DMS79 (cell line): Measurements from ENCODE around the gene KNCN.

Source experiments
- DNase-seq: peaks from one replicate; lab custom pipeline; 2025; lab: John Stamatoyannopoulos, UW

The KNCN gene

DNA sequence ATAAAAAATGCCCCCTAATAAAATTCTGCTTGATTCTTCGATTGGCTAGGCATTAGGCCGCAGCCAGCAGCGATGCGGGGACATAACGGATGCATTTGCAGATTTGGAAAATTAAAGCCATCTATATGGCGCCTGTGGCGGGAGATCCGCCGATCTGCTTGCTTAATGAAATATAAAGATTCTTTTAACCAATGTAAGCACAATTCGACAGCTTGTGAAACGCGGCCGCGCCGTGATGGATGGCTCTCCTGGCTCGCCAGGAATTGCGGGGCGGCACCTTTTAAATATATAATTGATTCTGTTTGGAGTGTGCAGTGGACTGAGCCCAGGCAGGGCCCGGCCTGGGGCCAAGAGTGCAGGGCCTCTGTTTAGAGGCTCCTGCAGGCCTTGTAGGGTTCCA is 53.8 kb downstream of the KNCN start:
- DNase-seq, result no peak

DNA sequence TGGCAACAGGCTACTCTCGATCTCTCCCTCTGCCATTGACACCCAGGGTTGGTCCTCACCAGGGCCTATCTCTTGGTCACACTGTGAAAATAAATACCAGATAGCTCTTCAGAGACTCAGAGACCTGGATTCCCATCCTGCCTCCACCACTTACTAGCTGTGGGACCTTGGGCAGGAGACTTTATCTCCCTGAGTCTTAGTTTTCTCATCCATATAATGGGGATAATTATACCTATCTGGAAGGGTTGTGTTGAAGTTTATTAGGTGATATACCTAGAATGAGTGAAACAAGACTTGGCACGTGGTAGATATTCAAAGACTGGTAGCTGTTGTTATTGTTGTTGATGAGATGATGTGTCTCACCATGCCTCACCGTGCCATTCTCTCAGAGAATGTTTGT is 54.4 kb downstream of the KNCN start:
- no peak for DNase-seq

DNA sequence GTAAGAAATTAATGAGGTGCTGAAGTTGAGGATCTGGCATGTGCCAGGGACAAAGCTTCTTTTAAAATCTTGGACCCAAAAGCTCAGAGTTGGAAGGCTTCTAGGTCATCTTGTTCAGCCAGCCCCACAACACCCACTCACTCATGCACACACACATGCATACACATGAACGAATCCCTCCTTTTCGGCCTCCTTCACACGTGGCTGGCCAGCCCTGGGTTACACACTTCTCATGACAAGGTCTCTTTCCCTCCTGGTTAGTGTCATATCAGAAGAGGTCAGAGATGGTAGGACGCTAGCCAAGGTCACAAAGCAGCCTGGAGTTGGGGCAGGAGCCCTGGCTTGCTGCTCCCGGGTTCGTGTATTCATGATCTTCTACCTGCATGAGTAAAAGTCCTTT is 54.9 kb downstream of the KNCN start:
- DNase-seq, result no peak

DNA sequence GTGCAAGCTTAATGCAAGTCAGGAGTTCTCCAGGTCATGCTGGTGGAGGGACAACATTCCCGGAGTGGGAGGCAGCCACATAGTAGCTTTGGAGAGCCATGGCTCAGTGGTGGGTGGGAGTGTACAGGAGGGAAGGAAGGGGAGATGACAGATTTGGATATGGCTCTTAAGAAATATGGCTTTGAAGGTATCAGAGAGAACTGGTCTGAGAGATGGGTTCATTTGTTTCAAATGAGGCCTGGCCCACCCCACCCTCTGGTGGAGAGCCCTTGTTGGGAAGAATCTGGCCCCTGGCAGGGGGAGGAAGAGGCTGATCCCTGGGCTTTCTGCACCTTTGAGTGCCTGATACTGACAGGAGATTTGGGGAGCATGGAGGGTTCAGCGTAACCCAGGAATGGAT is 55.7 kb downstream of the KNCN start:
- no peak for DNase-seq
